ENCODE measurements around the gene SLC39A11. TPM values are rescaled to one million over a fixed set of nuclear protein-coding genes. Genes with fewer than 3 reads are reported as not detected.
A peak's percentile ranks its signal among the peaks of the same experiment; 100 is the strongest.

SLC39A11 gene
- total and polyA plus RNA-seq, 2 of the 13 experiments (the other 11 are each of a cell fraction or from before 2014, with no cell fraction given) = 17.2 to 31.5 TPM

DNA sequence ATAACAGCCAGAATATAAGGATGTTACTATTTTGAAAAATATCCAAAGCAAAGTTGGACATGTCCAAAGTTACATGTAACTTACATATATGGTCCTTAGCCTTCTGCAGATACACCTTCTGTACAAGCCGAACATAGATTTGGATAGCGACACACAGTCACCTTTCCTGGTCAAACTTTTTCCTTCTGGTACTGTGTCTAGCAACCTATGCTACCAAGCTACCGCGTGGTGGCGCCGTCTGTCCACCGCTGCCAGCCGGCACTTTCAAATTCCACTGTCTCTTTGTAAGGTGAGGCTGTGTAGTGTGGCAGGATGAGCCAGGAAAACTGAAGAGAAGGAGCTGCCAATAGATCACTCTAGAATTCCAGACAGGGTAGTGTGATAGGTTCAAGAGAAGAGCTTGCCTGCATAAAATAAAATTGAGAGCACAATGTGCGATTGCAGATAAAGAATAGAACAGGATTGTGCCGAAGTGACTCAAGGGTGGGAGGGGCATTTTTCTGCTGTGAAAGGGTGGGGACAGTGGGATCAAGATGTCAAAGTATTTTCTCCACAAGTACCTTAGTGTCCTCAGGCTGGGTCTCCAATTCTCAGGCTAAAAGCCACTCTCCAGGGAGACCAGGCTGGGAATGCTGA is 366.9 kb downstream of the SLC39A11 start (continued):
- TF ChIP-seq ZSCAN9 (CRISPR knock-in tag; IDR thresholded peaks at IDR 0.05; ENCODE audit: borderline replicate concordance) (peak; percentile 76; the same call in 1 of the 2 replicates), SP5 (CRISPR knock-in tag; IDR thresholded peaks at IDR 0.05; ENCODE audit: borderline replicate concordance, low read depth) (no peak), ZNF362 (CRISPR knock-in tag; IDR thresholded peaks at IDR 0.05; ENCODE audit: borderline replicate concordance) (no peak; the same call in 1 of the 2 replicates), RORA (CRISPR knock-in tag; IDR thresholded peaks at IDR 0.05) (no peak), GATAD2A (CRISPR knock-in tag; IDR thresholded peaks at IDR 0.05) (peak; percentile 60; the same call in 1 of the 2 replicates), CENPX (CRISPR knock-in tag; IDR thresholded peaks at IDR 0.05) (no peak), AHR (CRISPR knock-in tag; IDR thresholded peaks at IDR 0.05) (no peak), HDAC6 (IDR thresholded peaks at IDR 0.05; ENCODE audit: low read depth, low read length) (no peak), ZFP36L1 (CRISPR knock-in tag; IDR thresholded peaks at IDR 0.05) (no peak), ZNF616 (CRISPR knock-in tag; IDR thresholded peaks at IDR 0.05; ENCODE audit: low read depth) (no peak), ZNF614 (CRISPR knock-in tag; IDR thresholded peaks at IDR 0.05; ENCODE audit: borderline replicate concordance) (peak; percentile 71; the same call in 1 of the 2 replicates), GFI1 (CRISPR knock-in tag; IDR thresholded peaks at IDR 0.05; ENCODE audit: borderline replicate concordance) (no peak), HNRNPH1 (optimal IDR thresholded peaks at IDR 0.05; ENCODE audit: low read depth, low read length) (no peak), KLF16 (CRISPR knock-in tag; IDR thresholded peaks at IDR 0.05) (peak in 1 of 2 experiments; percentile 76; a peak in 2 of 4 replicates), EED (CRISPR knock-in tag; IDR thresholded peaks at IDR 0.05) (no peak), KDM5A (IDR thresholded peaks at IDR 0.05; ENCODE audit: borderline replicate concordance, low read length) (no peak), TBX2 (CRISPR knock-in tag; IDR thresholded peaks at IDR 0.05; ENCODE audit: borderline replicate concordance) (no peak), YEATS4 (CRISPR knock-in tag; IDR thresholded peaks at IDR 0.05; ENCODE audit: borderline replicate concordance) (no peak), ZBTB2 (CRISPR knock-in tag; IDR thresholded peaks at IDR 0.05; ENCODE audit: low read depth) (0 out of 2 replicates have a peak, but pooled peaks have one; percentile 33), ZNF10 (CRISPR knock-in tag; IDR thresholded peaks at IDR 0.05; ENCODE audit: borderline replicate concordance, low read depth) (no peak)
- TF ChIP-seq, protein P1, sequence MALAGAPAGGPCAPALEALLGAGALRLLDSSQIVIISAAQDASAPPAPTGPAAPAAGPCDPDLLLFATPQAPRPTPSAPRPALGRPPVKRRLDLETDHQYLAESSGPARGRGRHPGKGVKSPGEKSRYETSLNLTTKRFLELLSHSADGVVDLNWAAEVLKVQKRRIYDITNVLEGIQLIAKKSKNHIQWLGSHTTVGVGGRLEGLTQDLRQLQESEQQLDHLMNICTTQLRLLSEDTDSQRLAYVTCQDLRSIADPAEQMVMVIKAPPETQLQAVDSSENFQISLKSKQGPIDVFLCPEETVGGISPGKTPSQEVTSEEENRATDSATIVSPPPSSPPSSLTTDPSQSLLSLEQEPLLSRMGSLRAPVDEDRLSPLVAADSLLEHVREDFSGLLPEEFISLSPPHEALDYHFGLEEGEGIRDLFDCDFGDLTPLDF (CRISPR knock-in tag; IDR thresholded peaks at IDR 0.05) = no peak
- TF ChIP-seq, protein P2, sequence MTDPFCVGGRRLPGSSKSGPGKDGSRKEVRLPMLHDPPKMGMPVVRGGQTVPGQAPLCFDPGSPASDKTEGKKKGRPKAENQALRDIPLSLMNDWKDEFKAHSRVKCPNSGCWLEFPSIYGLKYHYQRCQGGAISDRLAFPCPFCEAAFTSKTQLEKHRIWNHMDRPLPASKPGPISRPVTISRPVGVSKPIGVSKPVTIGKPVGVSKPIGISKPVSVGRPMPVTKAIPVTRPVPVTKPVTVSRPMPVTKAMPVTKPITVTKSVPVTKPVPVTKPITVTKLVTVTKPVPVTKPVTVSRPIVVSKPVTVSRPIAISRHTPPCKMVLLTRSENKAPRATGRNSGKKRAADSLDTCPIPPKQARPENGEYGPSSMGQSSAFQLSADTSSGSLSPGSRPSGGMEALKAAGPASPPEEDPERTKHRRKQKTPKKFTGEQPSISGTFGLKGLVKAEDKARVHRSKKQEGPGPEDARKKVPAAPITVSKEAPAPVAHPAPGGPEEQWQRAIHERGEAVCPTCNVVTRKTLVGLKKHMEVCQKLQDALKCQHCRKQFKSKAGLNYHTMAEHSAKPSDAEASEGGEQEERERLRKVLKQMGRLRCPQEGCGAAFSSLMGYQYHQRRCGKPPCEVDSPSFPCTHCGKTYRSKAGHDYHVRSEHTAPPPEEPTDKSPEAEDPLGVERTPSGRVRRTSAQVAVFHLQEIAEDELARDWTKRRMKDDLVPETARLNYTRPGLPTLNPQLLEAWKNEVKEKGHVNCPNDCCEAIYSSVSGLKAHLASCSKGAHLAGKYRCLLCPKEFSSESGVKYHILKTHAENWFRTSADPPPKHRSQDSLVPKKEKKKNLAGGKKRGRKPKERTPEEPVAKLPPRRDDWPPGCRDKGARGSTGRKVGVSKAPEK (CRISPR knock-in tag; IDR thresholded peaks at IDR 0.05; ENCODE audit: borderline replicate concordance) = no peak
- TF ChIP-seq, protein P3, sequence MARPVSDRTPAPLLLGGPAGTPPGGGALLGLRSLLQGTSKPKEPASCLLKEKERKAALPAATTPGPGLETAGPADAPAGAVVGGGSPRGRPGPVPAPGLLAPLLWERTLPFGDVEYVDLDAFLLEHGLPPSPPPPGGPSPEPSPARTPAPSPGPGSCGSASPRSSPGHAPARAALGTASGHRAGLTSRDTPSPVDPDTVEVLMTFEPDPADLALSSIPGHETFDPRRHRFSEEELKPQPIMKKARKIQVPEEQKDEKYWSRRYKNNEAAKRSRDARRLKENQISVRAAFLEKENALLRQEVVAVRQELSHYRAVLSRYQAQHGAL (CRISPR knock-in tag; IDR thresholded peaks at IDR 0.05; ENCODE audit: not compliant biosample characterization) = no peak

Data from HepG2 (cell line).